Lower leg skin (tissue), 3 donors: ENCODE results near the gene TRAF3IP1.

Experiments used
- POLR2A ChIP-seq, 2 donors: fragments of 450-650 bp; IDR thresholded peaks; one replicate each; pipeline ENCODE4 v1.6.1; 2016 to 2017; ENCODE audit warnings: antibody characterized with exemption in 2 of 2, mild to moderate bottlenecking in 1 of 2, moderate library complexity in 1 of 2
- TF ChIP-seq, protein P1 (sequence below), 3 donors: fragments of 450-650 bp; IDR thresholded peaks; one replicate each; pipeline ENCODE4 v1.5.1; 2016; ENCODE audit warnings: antibody characterized with exemption in 3 of 3, mild to moderate bottlenecking in 3 of 3, moderate library complexity in 2 of 3

DNA sequence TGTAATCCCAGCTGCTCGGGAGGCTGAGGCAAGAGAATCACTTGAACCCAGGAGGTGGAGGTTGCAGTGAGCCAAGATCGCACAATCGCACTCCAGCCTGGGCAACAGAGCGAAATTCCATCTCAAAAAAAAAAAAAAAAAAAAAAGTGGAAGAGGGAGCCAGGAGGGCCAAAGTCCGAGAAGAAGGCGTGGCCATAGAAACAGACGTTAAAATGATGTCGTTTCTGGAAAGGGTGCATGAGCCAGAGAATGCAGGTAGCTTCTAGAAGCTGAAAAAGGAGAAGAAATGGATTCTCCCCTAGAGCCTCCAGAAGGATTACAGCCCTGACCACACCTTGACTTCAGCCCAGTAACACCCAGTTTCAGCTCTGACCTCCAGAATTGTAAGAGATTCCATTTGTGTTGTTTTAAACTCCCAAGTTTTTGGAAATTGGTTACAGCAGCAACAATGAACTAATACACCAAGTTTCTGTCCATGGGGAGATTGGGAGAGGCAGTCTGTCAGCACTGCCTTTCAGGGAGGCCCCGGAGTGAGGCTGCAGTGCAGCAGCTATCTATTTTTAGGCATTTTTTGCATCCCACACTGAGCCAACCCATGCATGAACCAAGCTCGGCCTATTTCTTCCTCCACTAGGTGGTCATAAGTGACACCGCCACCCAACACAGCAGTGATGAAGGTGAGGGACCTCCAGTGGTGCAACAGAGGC, 14.2 kb upstream of the TRAF3IP1 start:
- TF ChIP-seq, protein P1, sequence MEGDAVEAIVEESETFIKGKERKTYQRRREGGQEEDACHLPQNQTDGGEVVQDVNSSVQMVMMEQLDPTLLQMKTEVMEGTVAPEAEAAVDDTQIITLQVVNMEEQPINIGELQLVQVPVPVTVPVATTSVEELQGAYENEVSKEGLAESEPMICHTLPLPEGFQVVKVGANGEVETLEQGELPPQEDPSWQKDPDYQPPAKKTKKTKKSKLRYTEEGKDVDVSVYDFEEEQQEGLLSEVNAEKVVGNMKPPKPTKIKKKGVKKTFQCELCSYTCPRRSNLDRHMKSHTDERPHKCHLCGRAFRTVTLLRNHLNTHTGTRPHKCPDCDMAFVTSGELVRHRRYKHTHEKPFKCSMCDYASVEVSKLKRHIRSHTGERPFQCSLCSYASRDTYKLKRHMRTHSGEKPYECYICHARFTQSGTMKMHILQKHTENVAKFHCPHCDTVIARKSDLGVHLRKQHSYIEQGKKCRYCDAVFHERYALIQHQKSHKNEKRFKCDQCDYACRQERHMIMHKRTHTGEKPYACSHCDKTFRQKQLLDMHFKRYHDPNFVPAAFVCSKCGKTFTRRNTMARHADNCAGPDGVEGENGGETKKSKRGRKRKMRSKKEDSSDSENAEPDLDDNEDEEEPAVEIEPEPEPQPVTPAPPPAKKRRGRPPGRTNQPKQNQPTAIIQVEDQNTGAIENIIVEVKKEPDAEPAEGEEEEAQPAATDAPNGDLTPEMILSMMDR (IDR thresholded peaks at IDR 0.05) = no peak
- no peak for TF ChIP-seq POLR2A (IDR thresholded peaks at IDR 0.05)
